ENCODE results near the gene MEIOSIN. TPM values are rescaled to one million over a fixed set of nuclear protein-coding genes. Genes with fewer than 3 reads are reported as not detected.
A peak's percentile ranks its signal among the peaks of the same experiment; 100 is the strongest.

The MEIOSIN gene
- total RNA-seq, 4 donors from 2014 or later = not detected

- intact Hi-C loops (cut with DNase I; ENCODE audit: low total_unique reads) = no loop called here
- Histone ChIP-seq H3K4me3 (peak overlapping the region; percentile 48 to 78), H3K9me3 (no peaks in the 10 kb centered on the region), H3K4me1 (peaks cover 6 to 17% of the 10 kb centered on the region in 2 donors), H3K27ac (peak overlapping the region; percentile 93 to 97), H3K36me3 (no peaks in the 10 kb centered on the region), H3K27me3 (no peaks in the 10 kb centered on the region)
- DNase-seq = peak in 1 of 2 donors; percentile 43
- TF ChIP-seq POLR2A (IDR thresholded peaks at IDR 0.05) (no peak), CTCF (IDR thresholded peaks at IDR 0.05) (no peak)
Measured at GRCh38 chr19:45781214-45782161, 48.2 kb downstream of the MEIOSIN start.

- peak; percentile 54 to 56 for DNase-seq
- peak within 1 kb of the TSS; percentile 93 to 97 for H3K27ac ChIP-seq
- intact Hi-C loops (cut with DNase I; ENCODE audit: low total_unique reads) = no loop called here
Measured at GRCh38 chr19:45782162-45782691, 49.0 kb downstream of the MEIOSIN start, which contains the start of gene DMPK. DMPK (minus strand) TSS chr19:45782490; CDS start chr19:45782352, 138 bp downstream.

GRCh38 chr19:45782820-45783785 lies 49.9 kb downstream of the MEIOSIN start:
- H3K36me3 ChIP-seq = no peaks in the 10 kb centered on the region
- TF ChIP-seq POLR2A (IDR thresholded peaks at IDR 0.05) (peak in 1 of 2 donors; percentile 30), CTCF (IDR thresholded peaks at IDR 0.05) (no peak)
- H3K4me3 ChIP-seq = peak overlapping the region; percentile 48 to 78
- no peaks in the 10 kb centered on the region for H3K27me3 ChIP-seq
- H3K4me1 ChIP-seq = peaks cover 6 to 17% of the 10 kb centered on the region in 2 donors
- peak overlapping the region; percentile 93 to 97 for H3K27ac ChIP-seq
- DNase-seq = peak; percentile 84 to 86
- intact Hi-C loops (cut with DNase I; ENCODE audit: low total_unique reads) = no loop called here
- no peaks in the 10 kb centered on the region for H3K9me3 ChIP-seq

More at GRCh38 chr19:45782162-45782691, 49.0 kb downstream of the MEIOSIN start, which contains the start of gene DMPK:
- Histone ChIP-seq H3K9me3 (no peaks in the 10 kb centered on the region), H3K4me3 (peak within 1 kb of the TSS; percentile 48 to 78), H3K36me3 (no peaks in the 10 kb centered on the region), H3K27me3 (no peaks in the 10 kb centered on the region), H3K4me1 (peaks cover 6 to 17% of the 10 kb centered on the region in 2 donors)
- TF ChIP-seq POLR2A (IDR thresholded peaks at IDR 0.05) (no peak), CTCF (IDR thresholded peaks at IDR 0.05) (no peak)

DNA sequence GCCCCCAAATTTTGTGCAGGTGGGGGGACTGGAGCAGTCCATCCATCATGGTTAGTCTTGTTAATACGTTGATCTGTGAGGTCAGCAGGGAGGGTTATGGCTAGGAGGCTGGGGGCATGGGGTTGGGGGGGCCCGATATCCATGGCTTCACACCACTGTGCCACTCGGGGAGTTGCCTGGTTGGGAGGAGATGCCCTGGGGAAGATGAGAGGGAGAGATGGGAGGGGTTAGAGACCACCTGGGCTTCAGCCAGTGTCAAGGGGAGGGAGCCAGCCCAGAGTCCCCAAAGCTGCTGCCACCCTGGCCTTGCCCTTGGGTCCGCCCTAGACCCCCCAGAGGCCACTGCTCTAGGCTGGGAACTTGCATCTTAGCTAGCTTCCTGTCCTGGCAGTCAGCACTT lies 50.9 kb downstream of the MEIOSIN start:
- Histone ChIP-seq H3K4me3 (no peak overlapping the region), H3K27me3 (no peaks in the 10 kb centered on the region), H3K4me1 (peaks cover 6 to 17% of the 10 kb centered on the region in 2 donors), H3K9me3 (no peaks in the 10 kb centered on the region), H3K27ac (peak overlapping the region; percentile 93 to 97), H3K36me3 (no peaks in the 10 kb centered on the region)
- intact Hi-C loops (cut with DNase I; ENCODE audit: low total_unique reads) = no loop called here
- TF ChIP-seq CTCF (IDR thresholded peaks at IDR 0.05) = no peak
- TF ChIP-seq POLR2A (IDR thresholded peaks at IDR 0.05) = no peak
- DNase-seq = no peak

Measured in uterus (tissue), 4 donors.